ENCODE measurements around the gene GHR.

Gene GHR

GRCh38 chr5:42586625-42587024 is 163.4 kb downstream of the GHR start:
- no peak for TF ChIP-seq CTCF (IDR thresholded peaks at IDR 0.05)

- no peak for TF ChIP-seq CTCF (IDR thresholded peaks at IDR 0.05)
Measured at GRCh38 chr5:42587096-42587723, 164.0 kb downstream of the GHR start.

GRCh38 chr5:42590566-42590965 is 167.3 kb downstream of the GHR start:
- no peak for TF ChIP-seq CTCF (IDR thresholded peaks at IDR 0.05)

GRCh38 chr5:42591015-42591414 is 167.8 kb downstream of the GHR start:
- TF ChIP-seq CTCF (IDR thresholded peaks at IDR 0.05): no peak

- no peak for TF ChIP-seq CTCF (IDR thresholded peaks at IDR 0.05)
Measured at GRCh38 chr5:42592401-42593140, 169.3 kb downstream of the GHR start.

GRCh38 chr5:42593591-42593990 is 170.4 kb downstream of the GHR start:
- no peak for TF ChIP-seq CTCF (IDR thresholded peaks at IDR 0.05)

GRCh38 chr5:42595597-42595996 is 172.4 kb downstream of the GHR start:
- TF ChIP-seq CTCF (IDR thresholded peaks at IDR 0.05): no peak

All from LNCAP (cell line).